ENCODE measurements around the gene LIPT2. TPM values are rescaled to one million over a fixed set of nuclear protein-coding genes. Genes with fewer than 3 reads are reported as not detected.

Gene LIPT2
- total and polyA plus RNA-seq, 2 donors (not counting 1 experiment from before 2014, with no cell fraction given), result 6.5 to 8.3 TPM

DNA sequence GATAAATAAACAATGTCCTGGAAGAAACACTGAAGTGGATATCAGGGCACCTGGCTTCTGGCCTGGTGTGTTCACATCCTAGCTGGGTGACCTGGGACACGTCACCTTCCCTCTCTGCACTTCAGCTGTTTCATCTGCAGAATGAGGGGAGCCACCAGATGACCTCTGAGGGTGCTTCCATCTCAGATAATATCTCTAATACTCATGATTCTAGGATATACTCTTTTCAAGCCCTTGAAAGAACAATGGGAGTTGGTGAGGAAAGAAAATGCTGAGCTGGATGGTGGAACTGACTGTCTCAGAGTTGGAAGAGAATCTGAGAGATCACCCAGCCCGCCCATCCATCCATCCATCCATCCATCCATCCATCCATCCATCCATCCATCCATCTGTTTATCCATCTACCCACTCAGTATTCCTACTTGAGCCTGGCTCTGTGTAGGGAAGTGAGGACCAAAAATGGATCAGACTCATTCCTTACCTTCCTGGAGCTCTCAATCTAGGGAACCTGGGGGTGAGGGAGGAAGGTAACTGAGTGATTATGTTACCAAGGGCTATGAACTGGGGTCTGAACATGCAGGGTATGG lies 28.2 kb upstream of the LIPT2 start:
- Histone ChIP-seq H3K27ac (ENCODE audit: low read length in 2 of 2) (no peak overlapping the region), H3K4me2 (replicated peaks; ENCODE audit: low read depth, low read length, poor library complexity, severe bottlenecking) (no peak overlapping the region), H3K27me3 (replicated peaks in 1 of 4; ENCODE audit: control extremely low read depth in 1 of 4, control insufficient read depth in 3 of 4, insufficient read depth in 4 of 4, low read length in 3 of 4) (peaks cover 0 to 10% (median 3%) of the 10 kb centered on the region in 4 experiments), H3K9me3 (ENCODE audit: control extremely low read depth in 1 of 3, control insufficient read depth in 2 of 3, insufficient read depth in 1 of 3, low read length in 2 of 3) (peaks cover 0 to 1% (median 0%) of the 10 kb centered on the region in 3 donors), H4K20me1 (ENCODE audit: control insufficient read depth, insufficient read depth, low read length, poor library complexity, severe bottlenecking) (no peaks in the 10 kb centered on the region), H3K9ac (ENCODE audit: low read length) (no peak overlapping the region), H3K4me3 (ENCODE audit: control extremely low read depth in 1 of 5, extremely low read depth in 1 of 5, insufficient read depth in 1 of 5, low read depth in 2 of 5, low read length in 4 of 5) (no peak overlapping the region), H2AFZ (ENCODE audit: insufficient read depth, low read depth, low read length, poor library complexity, severe bottlenecking) (no peak overlapping the region), H3K79me2 (ENCODE audit: control insufficient read depth, insufficient read depth, low read length) (no peaks in the 10 kb centered on the region), H3K4me1 (ENCODE audit: control insufficient read depth in 2 of 2, insufficient read depth in 2 of 2, low read length in 2 of 2) (no peaks in the 10 kb centered on the region), H3K36me3 (replicated peaks in 1 of 2; ENCODE audit: control extremely low read depth in 1 of 2, control insufficient read depth in 1 of 2, extremely low read depth in 1 of 2, insufficient read depth in 2 of 2, low read length in 1 of 2) (no peaks in the 10 kb centered on the region)
- intact Hi-C loops (cut with micrococcal nuclease), result no loop called here
- no peak for ATAC-seq (ENCODE audit: low read depth)
- H3K9me3 Mint-ChIP-seq (ENCODE audit: insufficient read depth), result peaks cover 7% of the 10 kb centered on the region
- no peak overlapping the region for H3K4me3 Mint-ChIP-seq
- POLR2A ChIA-PET, result no interaction called here
- H3K4me1 Mint-ChIP-seq, result no peaks in the 10 kb centered on the region
- WGBS (ENCODE audit: insufficient coverage), result 80% methylated on average over 1 of the region's 2 CpGs
- no peak for TF ChIP-seq EZH2 (IDR thresholded peaks at IDR 0.05; ENCODE audit: borderline replicate concordance, insufficient read depth, low read depth, low read length, poor library complexity, severe bottlenecking)
- TF ChIP-seq, protein P1, sequence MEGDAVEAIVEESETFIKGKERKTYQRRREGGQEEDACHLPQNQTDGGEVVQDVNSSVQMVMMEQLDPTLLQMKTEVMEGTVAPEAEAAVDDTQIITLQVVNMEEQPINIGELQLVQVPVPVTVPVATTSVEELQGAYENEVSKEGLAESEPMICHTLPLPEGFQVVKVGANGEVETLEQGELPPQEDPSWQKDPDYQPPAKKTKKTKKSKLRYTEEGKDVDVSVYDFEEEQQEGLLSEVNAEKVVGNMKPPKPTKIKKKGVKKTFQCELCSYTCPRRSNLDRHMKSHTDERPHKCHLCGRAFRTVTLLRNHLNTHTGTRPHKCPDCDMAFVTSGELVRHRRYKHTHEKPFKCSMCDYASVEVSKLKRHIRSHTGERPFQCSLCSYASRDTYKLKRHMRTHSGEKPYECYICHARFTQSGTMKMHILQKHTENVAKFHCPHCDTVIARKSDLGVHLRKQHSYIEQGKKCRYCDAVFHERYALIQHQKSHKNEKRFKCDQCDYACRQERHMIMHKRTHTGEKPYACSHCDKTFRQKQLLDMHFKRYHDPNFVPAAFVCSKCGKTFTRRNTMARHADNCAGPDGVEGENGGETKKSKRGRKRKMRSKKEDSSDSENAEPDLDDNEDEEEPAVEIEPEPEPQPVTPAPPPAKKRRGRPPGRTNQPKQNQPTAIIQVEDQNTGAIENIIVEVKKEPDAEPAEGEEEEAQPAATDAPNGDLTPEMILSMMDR (IDR thresholded peaks at IDR 0.05), result no peak
- no peak for DNase-seq
- no peak overlapping the region for H3K27ac Mint-ChIP-seq
- CTCF ChIA-PET, result no interaction called here
- peaks cover 7% of the 10 kb centered on the region for H3K27me3 Mint-ChIP-seq

DNA sequence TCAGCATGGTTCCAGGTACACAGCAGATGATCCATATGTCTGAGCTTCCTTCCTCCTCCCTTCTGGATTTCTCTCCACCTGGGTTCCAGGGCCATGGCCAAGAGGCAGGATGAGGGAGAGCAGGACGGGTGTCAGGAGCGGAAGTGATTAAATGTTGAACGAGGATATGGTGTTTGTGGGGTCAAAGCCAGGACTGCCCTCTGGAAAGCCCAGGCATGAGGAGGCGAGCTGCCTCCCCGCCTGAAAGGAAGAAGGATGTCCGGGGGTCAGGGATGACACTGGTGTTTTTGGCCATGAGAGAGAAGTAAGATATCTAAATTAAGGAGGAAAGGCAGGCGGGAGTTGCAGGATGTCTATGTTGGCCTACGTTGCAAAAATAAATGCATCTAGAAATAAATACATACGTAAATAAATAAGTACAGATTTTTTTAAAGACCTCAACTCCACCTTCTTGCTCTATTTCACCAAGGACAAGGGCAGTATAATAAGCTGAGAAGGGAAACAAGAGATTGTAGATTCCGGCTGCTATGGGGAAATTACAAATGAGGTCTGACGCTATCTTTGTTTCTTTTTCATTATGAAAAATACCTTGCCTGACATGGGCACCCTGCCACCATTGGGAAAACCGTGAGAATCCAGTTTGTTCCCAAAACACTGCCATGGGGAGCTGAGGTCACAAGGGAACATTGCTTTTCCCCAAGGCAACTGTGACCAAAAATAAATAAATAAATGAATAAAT lies 27.6 kb upstream of the LIPT2 start:
- Histone ChIP-seq H3K79me2 (ENCODE audit: control insufficient read depth, insufficient read depth, low read length) (no peaks in the 10 kb centered on the region), H3K4me3 (ENCODE audit: control extremely low read depth in 1 of 5, extremely low read depth in 1 of 5, insufficient read depth in 1 of 5, low read depth in 2 of 5, low read length in 4 of 5) (no peak overlapping the region), H3K4me2 (replicated peaks; ENCODE audit: low read depth, low read length, poor library complexity, severe bottlenecking) (no peak overlapping the region), H4K20me1 (ENCODE audit: control insufficient read depth, insufficient read depth, low read length, poor library complexity, severe bottlenecking) (no peaks in the 10 kb centered on the region), H3K9ac (ENCODE audit: low read length) (no peak overlapping the region), H2AFZ (ENCODE audit: insufficient read depth, low read depth, low read length, poor library complexity, severe bottlenecking) (no peak overlapping the region), H3K4me1 (ENCODE audit: control insufficient read depth in 2 of 2, insufficient read depth in 2 of 2, low read length in 2 of 2) (no peaks in the 10 kb centered on the region), H3K9me3 (ENCODE audit: control extremely low read depth in 1 of 3, control insufficient read depth in 2 of 3, insufficient read depth in 1 of 3, low read length in 2 of 3) (peaks cover 0 to 1% (median 0%) of the 10 kb centered on the region in 3 donors), H3K27ac (ENCODE audit: low read length in 2 of 2) (no peak overlapping the region), H3K36me3 (replicated peaks in 1 of 2; ENCODE audit: control extremely low read depth in 1 of 2, control insufficient read depth in 1 of 2, extremely low read depth in 1 of 2, insufficient read depth in 2 of 2, low read length in 1 of 2) (no peaks in the 10 kb centered on the region), H3K27me3 (replicated peaks in 1 of 4; ENCODE audit: control extremely low read depth in 1 of 4, control insufficient read depth in 3 of 4, insufficient read depth in 4 of 4, low read length in 3 of 4) (peaks cover 0 to 10% (median 3%) of the 10 kb centered on the region in 4 experiments)
- no peak overlapping the region for H3K4me3 Mint-ChIP-seq
- POLR2A ChIA-PET, result no interaction called here
- peaks cover 7% of the 10 kb centered on the region for H3K27me3 Mint-ChIP-seq
- intact Hi-C loops (cut with micrococcal nuclease), result no loop called here
- WGBS (ENCODE audit: insufficient coverage), result 96% methylated on average over 8 of the region's 12 CpGs
- ATAC-seq (ENCODE audit: low read depth), result no peak
- CTCF ChIA-PET, result no interaction called here
- no peak for TF ChIP-seq EZH2 (IDR thresholded peaks at IDR 0.05; ENCODE audit: borderline replicate concordance, insufficient read depth, low read depth, low read length, poor library complexity, severe bottlenecking)
- TF ChIP-seq, protein P1 (IDR thresholded peaks at IDR 0.05), result no peak
- H3K4me1 Mint-ChIP-seq, result no peaks in the 10 kb centered on the region
- no peak overlapping the region for H3K27ac Mint-ChIP-seq
- H3K9me3 Mint-ChIP-seq (ENCODE audit: insufficient read depth), result peaks cover 10% of the 10 kb centered on the region
- DNase-seq, result no peak
